ENCODE data around the gene TIGD2. TPM values are rescaled to one million over a fixed set of nuclear protein-coding genes. Genes with fewer than 3 reads are reported as not detected.

Gene TIGD2
- 4.5 TPM for polyA plus RNA-seq (2012; ENCODE audit: missing spikeins)

GRCh38 chr4:89110986-89111832 lies at the start of gene TIGD2:
Gene TIGD2, plus strand, starts transcription at chr4:89111533. Its CDS starts 1,442 bp downstream, at chr4:89112975.
- DNase-seq (ENCODE audit: insufficient read length) (peak; percentile 91), FAIRE-seq (peak; percentile 90)
- TF ChIP-seq POLR2A (IDR thresholded peaks at IDR 0.05; ENCODE audit: low read depth, low read length) (peak; percentile 91), TAF1 (IDR thresholded peaks at IDR 0.05; ENCODE audit: borderline replicate concordance, low read depth, low read length) (peak; percentile 64), POLR2AphosphoS5 (IDR thresholded peaks at IDR 0.05; ENCODE audit: low read depth, low read length) (peak; percentile 79)

- DNase-seq (ENCODE audit: insufficient read length) = no peak
- no peak for FAIRE-seq
- no peak for TF ChIP-seq TAF1 (IDR thresholded peaks at IDR 0.05; ENCODE audit: borderline replicate concordance, low read depth, low read length)
- TF ChIP-seq POLR2AphosphoS5 (IDR thresholded peaks at IDR 0.05; ENCODE audit: low read depth, low read length) = no peak
- TF ChIP-seq POLR2A (IDR thresholded peaks at IDR 0.05; ENCODE audit: low read depth, low read length) = no peak
Observed at GRCh38 chr4:89064848-89065247, 46.5 kb upstream of the TIGD2 start.

GRCh38 chr4:89067417-89067816 lies 43.9 kb upstream of the TIGD2 start:
- TF ChIP-seq POLR2AphosphoS5 (IDR thresholded peaks at IDR 0.05; ENCODE audit: low read depth, low read length) = no peak
- TF ChIP-seq POLR2A (IDR thresholded peaks at IDR 0.05; ENCODE audit: low read depth, low read length) = no peak
- TF ChIP-seq TAF1 (IDR thresholded peaks at IDR 0.05; ENCODE audit: borderline replicate concordance, low read depth, low read length) = no peak
- FAIRE-seq = no peak
- no peak for DNase-seq (ENCODE audit: insufficient read length)

- no peak for DNase-seq (ENCODE audit: insufficient read length)
- FAIRE-seq = no peak
- TF ChIP-seq POLR2AphosphoS5 (IDR thresholded peaks at IDR 0.05; ENCODE audit: low read depth, low read length) (no peak), POLR2A (IDR thresholded peaks at IDR 0.05; ENCODE audit: low read depth, low read length) (no peak), TAF1 (IDR thresholded peaks at IDR 0.05; ENCODE audit: borderline replicate concordance, low read depth, low read length) (no peak)
Observed at GRCh38 chr4:89069481-89069880, 41.9 kb upstream of the TIGD2 start.

- TF ChIP-seq POLR2A (IDR thresholded peaks at IDR 0.05; ENCODE audit: low read depth, low read length) (no peak), TAF1 (IDR thresholded peaks at IDR 0.05; ENCODE audit: borderline replicate concordance, low read depth, low read length) (no peak), POLR2AphosphoS5 (IDR thresholded peaks at IDR 0.05; ENCODE audit: low read depth, low read length) (no peak)
- FAIRE-seq (no peak), DNase-seq (ENCODE audit: insufficient read length) (no peak)
Observed at GRCh38 chr4:89070041-89070440, 41.3 kb upstream of the TIGD2 start.

GRCh38 chr4:89071311-89071710 lies 40.0 kb upstream of the TIGD2 start:
- FAIRE-seq (no peak), DNase-seq (ENCODE audit: insufficient read length) (no peak)
- TF ChIP-seq TAF1 (IDR thresholded peaks at IDR 0.05; ENCODE audit: borderline replicate concordance, low read depth, low read length) (no peak), POLR2AphosphoS5 (IDR thresholded peaks at IDR 0.05; ENCODE audit: low read depth, low read length) (no peak), POLR2A (IDR thresholded peaks at IDR 0.05; ENCODE audit: low read depth, low read length) (no peak)

- TF ChIP-seq TAF1 (IDR thresholded peaks at IDR 0.05; ENCODE audit: borderline replicate concordance, low read depth, low read length) (no peak), POLR2AphosphoS5 (IDR thresholded peaks at IDR 0.05; ENCODE audit: low read depth, low read length) (no peak), POLR2A (IDR thresholded peaks at IDR 0.05; ENCODE audit: low read depth, low read length) (no peak)
- FAIRE-seq (no peak), DNase-seq (ENCODE audit: insufficient read length) (no peak)
Observed at GRCh38 chr4:89072921-89073320, 38.4 kb upstream of the TIGD2 start.

- TF ChIP-seq POLR2AphosphoS5 (IDR thresholded peaks at IDR 0.05; ENCODE audit: low read depth, low read length) = no peak
- no peak for TF ChIP-seq TAF1 (IDR thresholded peaks at IDR 0.05; ENCODE audit: borderline replicate concordance, low read depth, low read length)
- no peak for TF ChIP-seq POLR2A (IDR thresholded peaks at IDR 0.05; ENCODE audit: low read depth, low read length)
- FAIRE-seq (no peak), DNase-seq (ENCODE audit: insufficient read length) (no peak)
Observed at GRCh38 chr4:89077761-89078160, 33.6 kb upstream of the TIGD2 start.

GRCh38 chr4:89078300-89078699 lies 33.0 kb upstream of the TIGD2 start:
- TF ChIP-seq POLR2A (IDR thresholded peaks at IDR 0.05; ENCODE audit: low read depth, low read length) (no peak), TAF1 (IDR thresholded peaks at IDR 0.05; ENCODE audit: borderline replicate concordance, low read depth, low read length) (no peak), POLR2AphosphoS5 (IDR thresholded peaks at IDR 0.05; ENCODE audit: low read depth, low read length) (no peak)
- FAIRE-seq (no peak), DNase-seq (ENCODE audit: insufficient read length) (no peak)

GRCh38 chr4:89099034-89099433 lies 12.3 kb upstream of the TIGD2 start:
- TF ChIP-seq POLR2A (IDR thresholded peaks at IDR 0.05; ENCODE audit: low read depth, low read length) (no peak), TAF1 (IDR thresholded peaks at IDR 0.05; ENCODE audit: borderline replicate concordance, low read depth, low read length) (no peak), POLR2AphosphoS5 (IDR thresholded peaks at IDR 0.05; ENCODE audit: low read depth, low read length) (no peak)
- FAIRE-seq = no peak
- DNase-seq (ENCODE audit: insufficient read length) = no peak

- no peak for FAIRE-seq
- DNase-seq (ENCODE audit: insufficient read length) = no peak
- TF ChIP-seq TAF1 (IDR thresholded peaks at IDR 0.05; ENCODE audit: borderline replicate concordance, low read depth, low read length) = no peak
- TF ChIP-seq POLR2A (IDR thresholded peaks at IDR 0.05; ENCODE audit: low read depth, low read length) = no peak
- no peak for TF ChIP-seq POLR2AphosphoS5 (IDR thresholded peaks at IDR 0.05; ENCODE audit: low read depth, low read length)
Observed at GRCh38 chr4:89099471-89099870, 11.9 kb upstream of the TIGD2 start.

- peak; percentile 88 for FAIRE-seq
- DNase-seq (ENCODE audit: insufficient read length) = no peak
- TF ChIP-seq POLR2AphosphoS5 (IDR thresholded peaks at IDR 0.05; ENCODE audit: low read depth, low read length) = no peak
- TF ChIP-seq TAF1 (IDR thresholded peaks at IDR 0.05; ENCODE audit: borderline replicate concordance, low read depth, low read length) = no peak
- no peak for TF ChIP-seq POLR2A (IDR thresholded peaks at IDR 0.05; ENCODE audit: low read depth, low read length)
Observed at GRCh38 chr4:89100853-89101252, 10.5 kb upstream of the TIGD2 start.

Measured in GM12892 (cell line).